SIG-M5 (cell line): ENCODE results near the gene SALL4.
"Not testable (repeated sequence)": the region's sequence is repeated elsewhere in the genome, so short reads cannot be mapped to it uniquely, and the experiment has no call there.

Source experiments
- DNase-seq: peaks from one replicate; lab custom pipeline; 2025; lab: John Stamatoyannopoulos, UW

SALL4 gene

DNA sequence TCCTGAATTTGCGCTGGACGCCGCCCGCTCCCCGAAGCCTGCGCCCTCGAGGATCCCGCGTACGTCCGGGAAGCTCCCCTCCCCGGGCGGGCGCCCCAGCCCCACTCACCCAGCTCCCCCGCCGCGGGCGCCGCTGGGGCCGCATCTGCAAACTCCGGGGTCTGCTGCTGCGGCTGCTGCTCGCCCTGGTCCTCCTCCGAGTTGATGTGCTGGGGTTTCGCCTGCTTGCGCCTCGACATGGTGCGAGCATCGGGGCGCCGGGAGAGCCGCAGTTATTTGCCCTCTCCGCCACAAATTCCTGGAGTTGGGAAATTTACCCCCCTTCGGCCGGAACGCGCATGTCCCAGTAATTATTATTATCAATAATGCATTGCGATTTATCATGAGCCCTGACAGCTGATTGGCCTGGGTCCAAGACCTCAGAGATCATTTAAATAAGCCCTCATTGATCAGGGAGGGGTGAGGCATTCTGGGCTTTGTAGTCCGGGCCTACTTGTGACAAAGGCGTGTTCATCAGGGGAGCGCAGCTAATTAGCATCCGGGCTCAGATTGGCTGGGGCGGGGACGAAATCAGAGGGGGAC is at the start of gene SALL4:
Gene SALL4, minus strand, starts transcription at position 352 of the 582 bp plus-strand sequence. Its CDS starts 113 bp downstream, at position 239.
- no peak for DNase-seq

DNA sequence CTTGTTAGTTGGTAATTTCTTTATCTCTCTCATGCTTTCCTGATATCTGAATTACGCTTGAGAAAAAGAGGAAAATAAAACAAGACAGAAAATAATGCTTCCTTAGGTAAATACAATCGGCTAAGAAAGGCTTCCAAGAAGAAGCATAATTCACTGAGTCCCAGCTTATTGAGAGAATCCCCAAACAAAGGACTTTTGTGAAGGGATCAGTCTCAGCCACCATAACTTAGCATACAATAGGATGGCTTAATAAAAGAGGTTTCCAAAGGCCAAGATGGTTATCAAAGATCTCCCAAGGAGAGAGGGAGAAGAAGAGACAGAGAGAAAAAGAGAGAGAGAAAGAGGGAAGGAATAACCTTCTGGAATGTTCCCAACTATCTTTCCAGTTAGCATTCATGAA is 46.0 kb upstream of the SALL4 start:
- no peak for DNase-seq

DNA sequence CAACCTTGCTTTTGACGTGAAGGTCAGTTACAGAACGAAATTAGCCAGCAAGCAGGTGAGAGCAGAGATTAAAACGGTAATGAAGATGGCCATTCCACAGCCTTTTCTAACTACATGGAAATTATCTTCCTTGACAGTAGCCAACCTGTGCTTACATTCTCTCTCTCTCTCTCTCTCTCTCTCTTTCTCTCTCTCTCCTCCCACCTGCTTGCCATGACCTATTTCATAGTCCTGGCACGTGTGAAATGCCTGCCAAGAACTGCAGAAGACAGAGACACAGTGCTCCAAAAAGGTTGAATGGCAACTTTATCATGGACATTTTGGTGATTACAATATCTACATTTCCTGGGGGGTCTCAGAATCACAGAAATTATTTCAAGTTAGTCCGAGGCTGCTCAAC is 38.5 kb upstream of the SALL4 start:
- no peak for DNase-seq

DNA sequence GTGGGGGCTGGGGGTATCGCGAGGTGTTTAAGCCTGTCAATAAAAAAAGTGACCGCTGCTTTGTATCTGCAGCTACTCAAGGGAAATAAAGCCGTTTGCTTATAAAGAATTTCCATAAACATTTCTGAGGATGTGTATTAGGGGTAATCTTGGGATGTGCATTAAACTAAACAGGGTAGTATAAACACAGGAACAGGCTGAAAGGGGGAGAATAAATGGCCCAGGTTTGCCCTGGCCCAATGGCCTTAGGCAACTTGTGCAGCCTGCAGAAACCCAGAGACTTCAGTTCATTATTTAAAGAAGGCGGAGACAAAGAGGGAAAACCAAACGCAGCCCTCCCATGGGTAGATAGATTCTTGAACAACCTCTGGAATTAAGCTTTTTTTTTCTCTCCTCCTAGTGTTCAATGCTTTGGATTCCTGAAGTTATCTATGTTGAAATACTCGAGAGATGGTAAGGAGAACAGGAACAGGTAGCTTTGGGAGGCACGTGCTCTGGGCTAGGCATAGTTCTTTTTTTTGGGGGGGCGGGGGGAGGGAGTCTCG is 35.6 kb upstream of the SALL4 start:
- no peak for DNase-seq

DNA sequence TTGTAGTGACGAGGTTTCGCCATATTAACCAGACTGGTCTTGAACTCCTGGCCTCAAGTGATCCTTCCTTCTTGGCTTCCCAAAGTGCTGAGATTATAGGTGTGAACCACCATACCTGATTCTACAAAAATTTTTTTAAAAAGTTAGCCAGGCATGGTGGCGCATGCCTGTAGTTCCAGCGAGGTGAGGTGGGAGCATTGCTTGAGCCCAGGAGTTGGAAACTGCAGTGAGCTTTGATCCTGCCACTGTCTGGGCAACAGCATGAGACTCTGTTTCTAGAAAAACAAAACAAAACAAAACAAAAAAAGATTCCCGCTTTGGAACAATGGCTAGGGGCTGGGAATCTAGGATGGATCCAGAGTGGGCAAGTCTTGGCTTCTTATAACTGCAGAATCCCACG is 35.1 kb upstream of the SALL4 start:
- no peak for DNase-seq

DNA sequence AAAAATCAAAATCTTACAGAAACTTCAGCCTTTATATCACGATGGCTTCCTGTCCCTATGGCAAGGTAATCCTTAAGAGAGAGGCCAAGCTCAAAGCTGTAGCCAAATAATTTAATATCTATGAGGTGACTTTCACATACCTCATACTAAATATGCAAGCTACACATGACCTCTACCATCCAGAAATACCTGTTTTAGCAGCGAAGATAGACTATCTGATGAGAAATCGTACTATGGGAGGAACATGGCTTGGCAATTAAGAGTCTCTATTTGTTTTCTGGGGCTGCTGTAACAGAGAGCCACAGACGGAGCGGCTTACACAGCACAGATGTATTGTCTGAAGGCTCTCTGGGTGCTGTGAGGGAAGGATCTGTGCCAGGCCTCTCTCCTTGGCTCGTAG is 31.0 kb upstream of the SALL4 start:
- DNase-seq, result no peak

DNA sequence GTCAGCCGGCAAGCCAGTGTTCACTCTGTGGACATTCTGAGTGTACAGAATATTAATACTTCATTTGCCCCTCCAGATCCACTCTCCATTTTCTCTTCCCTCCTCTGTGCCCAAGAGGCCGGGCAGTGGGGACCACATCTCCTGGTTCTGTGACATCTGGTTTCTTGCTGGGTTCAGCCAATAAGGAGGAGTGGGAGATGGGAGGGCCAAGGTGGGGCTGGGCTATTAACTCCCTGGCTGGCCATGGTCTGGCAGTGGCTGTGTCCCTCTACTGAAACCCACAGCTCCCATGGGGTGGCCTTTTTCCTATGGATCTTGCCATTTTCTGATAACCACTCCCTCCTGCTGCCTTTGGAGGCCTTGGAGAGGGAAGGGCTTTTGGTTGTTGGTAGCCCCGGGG is 30.0 kb upstream of the SALL4 start:
- no peak for DNase-seq

DNA sequence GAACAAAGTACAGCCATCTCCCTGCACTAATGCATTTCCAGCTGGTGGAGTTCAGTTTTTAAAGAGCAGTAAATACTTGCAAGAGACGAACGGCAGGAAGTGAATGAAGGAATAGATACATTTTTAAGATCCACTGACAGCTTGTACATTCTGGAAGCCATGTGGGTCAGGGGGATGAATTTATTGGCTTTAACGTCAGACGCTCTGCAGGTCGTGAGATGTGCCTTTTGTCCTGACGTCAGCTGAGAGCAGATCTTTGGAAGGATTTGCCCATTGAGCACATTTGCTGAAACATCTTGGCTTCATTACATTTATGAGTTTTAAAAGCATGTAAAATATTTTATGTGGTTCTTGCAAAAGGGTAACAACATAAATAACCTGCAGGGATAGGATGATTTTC is 29.5 kb upstream of the SALL4 start:
- no peak for DNase-seq

DNA sequence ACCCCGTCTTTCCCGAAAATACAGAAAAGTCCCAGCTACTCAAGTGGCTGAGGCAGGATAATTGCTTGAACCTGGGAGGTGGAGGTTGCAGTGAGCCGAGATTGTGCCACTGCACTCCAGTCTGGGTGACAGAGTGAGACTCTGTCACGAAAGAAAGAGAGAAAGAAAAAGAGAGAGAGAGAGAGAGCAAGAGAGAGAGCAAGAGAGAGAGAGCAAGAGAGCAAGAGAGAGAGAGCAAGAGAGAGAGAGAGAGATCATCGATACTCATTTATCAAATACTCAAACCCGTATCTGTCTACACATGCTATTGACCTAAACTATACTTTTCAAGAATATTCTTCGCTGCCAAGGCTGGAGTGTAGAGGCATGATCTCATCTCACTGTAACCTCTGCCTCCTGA is 28.2 kb upstream of the SALL4 start:
- DNase-seq, result no peak

DNA sequence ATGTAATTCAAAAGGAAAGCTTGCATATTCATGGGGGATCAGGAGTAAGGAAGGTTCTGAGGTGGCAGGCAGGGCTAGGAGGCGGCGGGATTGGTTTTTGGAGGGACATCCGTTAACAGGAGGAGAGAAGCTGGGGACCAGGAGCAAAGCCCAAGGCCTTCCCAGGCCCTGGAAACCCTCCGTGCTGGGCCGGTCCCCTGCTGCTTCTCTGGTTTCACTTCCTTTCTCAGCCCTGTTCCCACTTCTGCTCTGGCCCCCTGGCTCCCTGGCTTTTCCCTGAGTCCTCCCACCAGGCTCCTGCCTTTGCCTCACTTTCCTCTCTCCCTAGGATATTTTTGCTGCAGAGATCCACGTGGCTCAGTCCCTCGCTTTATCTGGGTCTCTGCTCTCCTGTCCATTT is 26.4 kb upstream of the SALL4 start:
- DNase-seq, result no peak

DNA sequence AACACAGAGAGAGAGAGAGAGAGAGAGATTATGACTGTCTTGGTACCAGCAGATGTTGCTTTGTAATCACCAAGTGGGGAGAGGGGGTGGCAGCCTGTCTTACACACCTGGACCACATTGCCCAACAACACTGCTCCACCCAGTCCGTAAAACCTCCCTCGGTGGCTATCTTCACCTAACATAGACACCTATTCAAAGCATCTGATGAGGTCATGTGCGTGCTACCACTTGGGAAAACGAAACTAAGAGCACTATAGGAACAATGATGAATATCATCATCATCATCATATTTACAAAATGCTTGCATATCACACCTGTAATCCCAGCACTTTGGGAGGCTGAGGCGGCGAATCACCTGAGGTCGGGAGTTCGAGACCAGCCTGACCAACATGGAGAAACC is 24.1 kb upstream of the SALL4 start:
- no peak for DNase-seq

DNA sequence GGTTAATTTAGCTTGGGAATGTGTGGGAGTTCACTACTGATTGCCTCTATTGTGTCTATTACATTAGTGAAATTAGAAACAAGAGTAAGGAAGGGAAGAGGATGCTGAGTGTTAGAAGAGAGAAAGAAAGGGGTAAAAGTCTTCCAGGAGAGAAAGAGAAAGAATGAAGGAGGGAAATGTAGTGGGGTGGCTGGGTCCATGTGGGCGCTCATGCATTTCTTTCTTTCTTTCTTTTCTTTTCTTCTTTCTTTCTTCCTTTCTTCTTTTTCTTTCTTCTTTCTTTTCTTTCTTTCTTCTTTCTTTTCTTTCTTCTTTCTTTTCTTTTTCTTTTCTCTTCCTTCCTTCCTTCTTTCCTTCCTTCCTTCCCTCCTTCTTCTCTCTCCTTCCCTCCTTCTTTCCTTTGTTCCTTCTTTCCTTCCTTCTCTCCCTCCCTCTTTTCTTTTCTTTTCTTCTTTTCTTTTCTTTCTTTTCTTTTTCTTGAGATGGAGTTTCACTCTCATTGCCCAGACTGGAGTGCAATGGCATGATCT is 16.2 kb upstream of the SALL4 start:
- DNase-seq, result no peak

DNA sequence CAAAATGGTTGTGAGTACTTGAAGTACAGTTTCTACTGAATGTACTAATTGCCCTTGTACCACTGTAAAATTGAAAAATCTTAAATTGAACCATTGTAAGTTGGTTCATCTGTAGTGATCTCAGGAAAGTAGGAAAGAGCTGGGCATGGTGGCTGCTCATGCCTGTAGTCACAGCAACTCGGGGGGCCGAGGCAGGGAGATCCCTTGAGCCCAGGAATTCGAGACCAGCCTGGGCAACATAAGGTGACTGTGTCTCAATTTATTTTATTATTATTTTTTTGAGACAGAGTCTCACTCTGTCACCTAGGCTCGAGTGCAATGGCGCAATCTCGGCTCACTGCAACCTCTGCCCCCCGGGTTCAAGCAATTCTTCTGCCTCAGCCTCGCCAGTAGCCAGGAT is 14.5 kb upstream of the SALL4 start:
- not testable (repeated sequence) for DNase-seq

DNA sequence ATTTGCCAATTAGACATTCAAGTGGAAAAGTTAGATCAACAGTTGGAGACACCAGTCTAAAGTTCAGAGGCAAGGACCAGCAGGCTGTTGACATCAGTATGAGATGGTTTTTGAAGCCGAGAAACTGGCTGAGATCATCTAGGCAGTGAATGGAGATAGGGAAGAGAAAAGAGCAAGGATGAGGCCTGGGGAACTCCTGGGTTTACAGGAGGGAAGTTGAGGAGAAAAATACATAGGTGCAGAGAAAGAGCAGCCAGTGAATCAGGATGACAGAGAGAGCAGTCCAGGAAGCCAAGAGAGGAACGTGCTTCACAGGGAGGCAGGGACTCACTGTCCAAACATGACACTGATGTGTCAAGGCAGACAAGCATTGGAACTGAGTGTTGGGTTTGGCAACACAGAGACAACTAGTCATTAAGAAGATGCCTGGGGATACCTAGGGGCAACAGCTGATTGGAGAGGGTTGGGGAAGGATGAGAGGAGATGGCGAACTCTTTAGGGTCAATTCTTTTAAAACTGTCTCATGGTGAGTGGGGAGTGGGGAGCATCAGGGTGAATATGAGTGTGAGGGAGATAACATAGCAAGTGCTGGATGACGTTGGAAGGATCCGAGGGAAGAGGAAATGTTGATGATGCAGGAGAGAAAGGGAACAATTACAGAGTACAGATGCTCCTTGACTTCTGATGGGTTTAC is 13.2 kb upstream of the SALL4 start:
- DNase-seq, result no peak

DNA sequence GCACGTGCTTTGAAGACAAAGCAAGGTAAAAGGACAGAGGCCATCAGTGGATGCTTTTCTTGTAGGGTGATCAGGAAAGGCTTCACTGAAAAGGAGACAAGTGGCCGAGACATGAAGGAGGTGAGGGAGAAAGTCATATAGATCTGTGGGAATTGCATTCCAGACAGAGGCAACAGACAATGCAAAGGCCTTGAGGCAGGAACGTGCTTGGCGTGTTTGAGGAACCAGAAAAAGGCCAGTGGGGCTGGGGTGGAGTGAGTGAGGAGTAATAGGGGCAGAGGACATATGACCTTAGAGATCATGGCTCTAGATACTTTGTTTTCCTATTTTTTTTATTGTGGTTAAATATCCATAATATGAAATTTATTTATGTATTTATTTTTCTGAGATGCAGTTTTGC is 10.5 kb upstream of the SALL4 start:
- no peak for DNase-seq

DNA sequence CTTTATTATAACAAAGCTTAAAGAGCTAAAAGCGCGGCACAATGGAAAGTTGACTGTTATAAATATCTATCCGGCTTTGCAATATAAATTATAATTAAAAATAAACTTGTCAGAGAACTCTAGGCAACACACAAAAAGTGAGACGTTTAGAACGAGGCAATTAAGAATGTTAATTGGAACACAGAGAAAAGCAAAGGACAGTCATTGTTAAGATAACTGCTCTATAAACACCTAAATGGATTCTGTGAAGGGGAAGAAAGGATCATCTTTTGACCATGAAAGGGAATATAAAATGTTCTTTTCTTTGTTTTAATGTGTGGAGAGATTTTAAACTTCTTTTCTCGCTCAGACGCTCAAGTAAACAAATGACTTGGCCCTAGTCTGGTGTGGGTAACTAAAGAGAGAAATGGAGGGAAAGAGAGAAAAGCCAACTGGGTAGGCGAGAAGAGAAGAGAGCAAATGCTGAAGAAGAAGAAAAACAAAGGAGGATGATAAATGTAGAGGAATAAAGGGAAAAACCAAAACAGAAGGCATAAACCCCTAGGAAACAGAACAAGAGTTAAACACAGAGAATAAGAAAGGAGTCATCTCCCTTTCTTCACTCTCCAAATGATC is 9.3 kb upstream of the SALL4 start:
- no peak for DNase-seq

DNA sequence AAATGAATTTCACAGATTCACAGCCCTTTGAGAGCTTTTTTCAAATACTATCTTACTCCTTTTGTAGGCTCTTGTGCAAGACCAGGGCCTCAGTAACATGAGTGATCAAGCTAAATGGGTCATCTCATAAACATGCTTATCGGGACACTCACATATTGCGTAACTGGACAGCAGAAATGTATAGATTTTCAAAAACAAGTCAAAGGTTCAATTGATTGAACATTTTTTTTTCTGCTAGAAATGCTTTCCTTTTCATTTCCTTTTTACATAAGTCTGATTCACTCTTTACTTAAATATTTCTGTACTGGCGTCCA is 8.7 kb upstream of the SALL4 start:
- no peak for DNase-seq

DNA sequence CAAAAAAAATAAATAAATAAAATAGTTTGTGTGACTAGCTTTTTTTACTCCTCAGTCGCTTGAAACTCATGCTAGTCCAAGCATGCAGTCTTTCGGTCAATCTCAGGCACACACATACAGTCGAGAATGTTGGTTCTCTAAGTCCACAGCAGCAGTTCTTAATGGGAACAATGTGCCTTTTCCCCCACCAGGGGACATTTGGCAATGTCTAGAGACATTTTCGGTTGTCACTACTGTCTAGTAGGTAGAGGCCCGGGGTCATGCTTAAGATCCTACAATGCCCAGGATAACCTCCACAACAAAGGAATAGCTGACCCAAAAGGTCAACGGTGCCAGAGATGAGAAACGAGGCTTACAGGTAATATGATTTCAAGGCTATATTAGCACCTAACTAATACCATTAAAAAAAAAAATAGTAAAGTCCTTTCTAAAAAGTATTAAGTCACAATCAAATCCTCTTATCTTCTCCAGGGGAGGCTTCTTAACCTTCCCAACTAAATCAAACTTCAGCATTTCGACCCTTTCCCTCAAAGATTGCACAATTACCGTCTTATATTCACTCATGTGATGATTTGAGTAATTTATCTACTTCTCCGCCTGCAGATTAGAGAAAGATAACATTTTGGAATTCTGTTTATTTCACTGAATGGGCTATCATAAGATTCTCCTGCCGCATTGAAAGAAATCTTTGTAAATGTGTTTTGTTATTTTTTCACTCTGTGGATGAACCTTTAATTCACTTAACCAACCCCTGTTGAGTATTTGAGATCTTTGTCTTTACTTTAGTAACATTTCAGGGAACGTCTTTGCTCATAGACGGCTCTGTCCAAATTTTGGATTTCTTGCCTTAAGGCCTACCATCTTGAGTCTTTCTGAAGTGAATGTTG is 8.1 kb upstream of the SALL4 start:
- no peak for DNase-seq

DNA sequence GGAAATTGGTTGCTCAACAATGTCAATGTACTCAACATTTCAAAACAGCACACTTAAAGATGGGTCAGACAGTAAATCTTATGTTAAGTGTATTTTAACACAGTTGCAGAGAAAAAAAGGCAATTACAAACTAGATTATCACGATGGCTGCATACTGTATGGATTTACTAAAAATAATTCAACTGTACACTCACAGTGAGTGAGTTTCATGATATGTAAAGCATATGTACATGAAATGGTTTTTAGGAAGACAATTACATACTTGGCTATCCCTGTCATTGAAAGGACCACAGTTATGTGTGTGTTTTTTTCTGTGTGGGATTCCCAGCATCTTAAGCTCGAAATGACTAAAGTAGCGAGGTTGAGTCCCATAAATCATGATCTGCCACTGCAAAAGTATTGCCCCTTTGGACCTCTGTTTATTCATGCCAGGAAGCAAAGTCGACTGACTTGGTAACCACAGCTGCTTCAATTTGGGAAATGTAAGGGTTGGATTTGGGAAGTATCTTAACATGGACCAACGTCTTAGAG is 5.5 kb upstream of the SALL4 start:
- DNase-seq, result no peak

DNA sequence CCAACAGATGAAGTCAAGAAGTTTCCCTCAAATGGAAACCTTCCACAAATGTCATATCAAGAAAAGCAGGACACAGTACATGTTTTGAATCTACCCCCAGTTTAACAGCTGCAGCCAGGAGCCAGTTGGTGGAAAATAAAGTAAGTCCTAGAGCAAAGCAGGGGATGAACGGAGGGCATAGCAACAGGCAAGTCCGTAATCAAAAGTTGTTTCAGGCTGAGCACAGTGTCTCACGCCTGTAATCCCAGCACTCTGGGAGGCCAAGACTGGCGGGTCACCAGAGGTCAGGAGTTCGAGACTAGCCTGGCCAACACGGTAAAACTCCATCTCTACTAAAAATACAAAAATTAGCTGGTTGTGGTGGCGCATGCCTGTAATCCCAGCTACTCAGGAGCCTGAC is 2.4 kb upstream of the SALL4 start:
- no peak for DNase-seq

DNA sequence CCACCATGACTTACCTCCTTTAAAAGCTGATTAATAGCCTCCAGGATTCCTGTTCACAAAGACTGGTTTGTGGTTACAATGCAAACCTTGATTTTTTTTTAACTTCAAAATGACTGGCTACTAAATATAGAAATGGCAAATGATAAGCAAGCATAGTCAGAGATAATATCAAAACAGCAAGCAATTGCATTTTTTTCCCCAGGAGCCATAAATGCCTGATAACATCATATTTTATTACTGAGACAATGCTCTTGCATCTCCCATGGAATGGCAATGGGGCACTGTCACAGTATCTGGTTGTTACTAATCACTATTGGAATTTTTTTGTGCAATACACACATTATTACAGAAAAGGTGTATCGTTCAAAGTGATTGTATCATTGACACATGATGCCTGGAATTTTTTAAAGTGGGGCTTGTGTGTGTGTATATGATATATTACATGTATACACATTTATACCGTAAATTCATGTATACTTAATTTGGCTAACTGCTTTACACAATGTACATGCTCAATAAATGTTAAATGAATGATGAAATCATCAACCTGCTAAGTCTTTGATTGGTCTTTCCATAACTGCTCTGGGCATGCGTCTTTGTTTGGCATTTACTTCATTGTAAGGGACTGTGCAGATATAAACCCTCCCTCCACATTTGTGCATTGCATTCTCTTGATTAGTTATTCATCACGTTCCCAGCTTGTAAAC is 980 bp upstream of the SALL4 start:
- DNase-seq, result no peak

DNA sequence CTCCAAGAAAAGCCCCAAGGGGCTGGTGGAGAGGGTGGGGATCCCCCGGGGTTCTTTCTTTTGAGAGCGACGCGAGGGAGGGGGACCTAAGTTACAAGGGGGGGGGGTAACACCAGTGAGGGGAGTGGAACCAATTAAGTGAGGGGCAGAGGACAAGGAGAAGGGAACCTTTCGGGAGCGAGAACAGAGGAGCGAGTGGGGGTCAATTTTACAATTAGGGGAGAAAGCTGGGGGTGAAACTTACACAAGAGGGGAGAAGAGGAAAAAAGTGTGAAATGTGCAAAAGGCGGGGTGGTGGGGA is 548 bp downstream of the SALL4 start:
- no peak for DNase-seq
